Ishikawa (cell line): ENCODE data around the gene LGALS1.

Experiments used
- EP300 ChIP-seq: IDR thresholded peaks from 2 replicates; pipeline ENCODE4 v1.6.1; 2012; ENCODE audit warnings: borderline replicate concordance
- RAD21 ChIP-seq: IDR thresholded peaks from 2 replicates; pipeline ENCODE4 v1.6.1; 2012; ENCODE audit warnings: low read depth
- TAF1 ChIP-seq: IDR thresholded peaks from 2 replicates; pipeline ENCODE4 v1.6.1; 2012; ENCODE audit warnings: low read depth, mild to moderate bottlenecking
- TEAD4 ChIP-seq: IDR thresholded peaks from 2 replicates; pipeline ENCODE4 v1.6.1; 2012

GRCh38 chr22:37711490-37711889 lies 36.1 kb downstream of the LGALS1 start:
- no peak for TF ChIP-seq TEAD4
- no peak for TF ChIP-seq EP300
- no peak for TF ChIP-seq TAF1
- TF ChIP-seq RAD21, result no peak
